Stomach (tissue), 9 donors: ENCODE measurements around the gene CRAMP1. TPM values are rescaled to one million over a fixed set of nuclear protein-coding genes. Genes with fewer than 3 reads are reported as not detected.

Experiments used
- DNase-seq, 2 donors: peaks; one replicate each; pipeline versions ENCODE4 v3.0.0 to v3.0.0-alpha.2; 2013 to 2019
- H3K27ac ChIP-seq, 5 donors: fragments of 200-600 bp in 4 of 5; sonication (generic) in 4 of 5; one replicate each; pipeline ENCODE4 v1.5.1; 2013 to 2019; ENCODE audit warnings: mild to moderate bottlenecking in 1 of 5, moderate library complexity in 1 of 5
- H3K27me3 ChIP-seq, 3 donors: fragments of 200-600 bp; sonication (generic); one replicate each; pipeline ENCODE4 v1.5.1; 2017 to 2019; ENCODE audit warnings: mixed run types in 1 of 3
- H3K36me3 ChIP-seq, 4 donors: fragments of 200-600 bp; sonication (generic); 1 replicate in 3 of 4; 2 replicates in 1 of 4; pipeline ENCODE4 v1.5.1; 2016 to 2019
- H3K4me1 ChIP-seq, 4 donors: fragments of 200-600 bp; sonication (generic); one replicate each; pipeline ENCODE4 v1.5.1; 2016 to 2019
- H3K4me3 ChIP-seq, 4 donors: fragments of 200-600 bp; sonication (generic) in 3 of 4; one replicate each; pipeline ENCODE4 v1.5.1; 2016 to 2019; ENCODE audit warnings: mild to moderate bottlenecking in 1 of 4
- H3K9me3 ChIP-seq, 4 donors: fragments of 200-600 bp; sonication (generic); one replicate each; pipeline ENCODE4 v1.5.1; 2016 to 2019
- CTCF ChIP-seq, 7 experiments: fragments of 450-650 bp in 4 of 7; fragments of 200-600 bp in 3 of 7; sonication (generic) in 3 of 7; IDR thresholded peaks; one replicate each; pipeline ENCODE4 v1.5.1; 2016 to 2019; ENCODE audit warnings: antibody characterized with exemption in 7 of 7, control low read depth in 2 of 7, mild to moderate bottlenecking in 1 of 7
- EP300 ChIP-seq: sonication (generic); formaldehyde crosslinking; IDR thresholded peaks from one replicate; pipeline ENCODE4 v1.6.1; 2017; ENCODE audit warnings: antibody characterized with exemption
- POLR2A ChIP-seq, 4 donors: fragments of 450-650 bp; IDR thresholded peaks; one replicate each; pipeline ENCODE4 v1.6.1; 2016; ENCODE audit warnings: antibody characterized with exemption in 4 of 4, control low read depth in 2 of 4, mild to moderate bottlenecking in 1 of 4, moderate library complexity in 1 of 4
- POLR2AphosphoS5 ChIP-seq, 3 donors: sonication (generic); formaldehyde crosslinking; IDR thresholded peaks; one replicate each; pipeline ENCODE4 v1.6.1; 2016; ENCODE audit warnings: antibody characterized with exemption in 3 of 3
- WGBS, 5 donors: extraction: QIAGEN DNeasy Blood & Tissue Kit in 3 of 5; methylation state at CpG; one replicate each; pipeline versions ENCODE4 v1.1.5 to v1.1.7; 2013 to 2018; 5-methylcytosine and 5-hydroxymethylcytosine counted together
- intact Hi-C: fragments of 100-400 bp; cut with DNase I; formaldehyde crosslinking; loops from one replicate; pipeline ENCODE4 v1.15.1; 2023; ENCODE audit warnings: low total_unique reads
- polyA plus RNA-seq, 3 donors: library from polyadenylated mRNA; stranded (reverse); fragments of 200-250 nt; gene quantifications; one replicate each; pipeline ENCODE4 v1.2.3, GENCODE V29; 2013
- total RNA-seq, 5 donors: library from RNA; depleted of rRNA; stranded (reverse); fragments of >200 nt; gene quantifications; one replicate each; pipeline versions ENCODE4 v1.1.0 to v1.2.3, GENCODE V29; 2014 to 2016
- donor health status: healthy with polysubstance abuse.
- donor health status: Bipolar disorder and iron deficiency.
- donor health status: healthy.

CRAMP1 gene
- total and polyA plus RNA-seq, 8 donors = 3.4 to 28.1 (median 11.9) TPM

- DNase-seq = no peak
- Histone ChIP-seq H3K27me3 (no peaks in the 10 kb centered on the region), H3K4me1 (peaks cover 0 to 5% (median 0%) of the 10 kb centered on the region in 4 donors), H3K27ac (no peak overlapping the region), H3K4me3 (no peak overlapping the region), H3K9me3 (no peaks in the 10 kb centered on the region), H3K36me3 (peaks cover 53 to 100% (median 94%) of the 10 kb centered on the region in 4 donors)
- no peak for TF ChIP-seq EP300
- TF ChIP-seq POLR2AphosphoS5 (IDR thresholded peaks at IDR 0.05) = no peak
- no peak for TF ChIP-seq POLR2A (IDR thresholded peaks at IDR 0.05)
- no peak for TF ChIP-seq CTCF (IDR thresholded peaks at IDR 0.05)
- 91 to 97% (median 94%) methylated on average over 16 to 52 of the region's 52 CpGs for WGBS, 5 donors
- intact Hi-C loops = no loop called here
Observed at GRCh38 chr16:1655909-1656807, 44.0 kb downstream of the CRAMP1 start.

- H3K27me3 ChIP-seq = no peaks in the 10 kb centered on the region
- peaks cover 57 to 98% (median 98%) of the 10 kb centered on the region in 4 donors for H3K36me3 ChIP-seq
- TF ChIP-seq CTCF (IDR thresholded peaks at IDR 0.05) (no peak), EP300 (no peak), POLR2AphosphoS5 (IDR thresholded peaks at IDR 0.05) (no peak), POLR2A (IDR thresholded peaks at IDR 0.05) (no peak)
- WGBS, 5 donors = 64 to 88% (median 74%) methylated on average over 4 to 24 of the region's 24 CpGs
- H3K4me1 ChIP-seq = peaks cover 0 to 5% (median 0%) of the 10 kb centered on the region in 4 donors
- intact Hi-C loops = no loop called here
- no peak overlapping the region for H3K27ac ChIP-seq
- H3K9me3 ChIP-seq = no peaks in the 10 kb centered on the region
- DNase-seq = peak in 1 of 2 donors; percentile 68
- H3K4me3 ChIP-seq = no peak overlapping the region
Observed at GRCh38 chr16:1656808-1657617, 44.9 kb downstream of the CRAMP1 start.

- no peak for TF ChIP-seq EP300
- no peak for TF ChIP-seq CTCF (IDR thresholded peaks at IDR 0.05)
- Histone ChIP-seq H3K36me3 (peaks cover 57 to 98% (median 98%) of the 10 kb centered on the region in 4 donors), H3K4me3 (no peak overlapping the region), H3K27ac (no peak overlapping the region), H3K9me3 (no peaks in the 10 kb centered on the region), H3K27me3 (no peaks in the 10 kb centered on the region), H3K4me1 (peaks cover 0 to 5% (median 0%) of the 10 kb centered on the region in 4 donors)
- intact Hi-C loops = no loop called here
- DNase-seq = no peak
- WGBS, 5 donors = 94 to 96% (median 96%) methylated on average over 11 to 13 of the region's 13 CpGs
Observed at GRCh38 chr16:1657841-1658240, 45.7 kb downstream of the CRAMP1 start.

- Histone ChIP-seq H3K27me3 (no peaks in the 10 kb centered on the region), H3K9me3 (no peaks in the 10 kb centered on the region), H3K36me3 (peaks cover 63 to 98% (median 98%) of the 10 kb centered on the region in 4 donors), H3K4me3 (no peak overlapping the region), H3K4me1 (peaks cover 0 to 5% (median 0%) of the 10 kb centered on the region in 4 donors), H3K27ac (no peak overlapping the region)
- no peak for DNase-seq
- 82 to 93% (median 91%) methylated on average over 5 of the region's 5 CpGs for WGBS, 5 donors
- intact Hi-C loops = no loop called here
- TF ChIP-seq CTCF (IDR thresholded peaks at IDR 0.05) (no peak), POLR2AphosphoS5 (IDR thresholded peaks at IDR 0.05) (no peak), POLR2A (IDR thresholded peaks at IDR 0.05) (no peak), EP300 (no peak)
Observed at GRCh38 chr16:1659031-1659430, 46.9 kb downstream of the CRAMP1 start.
